Suprapubic skin (tissue), 3 donors: ENCODE results near the gene SLC39A6.

ENCODE experiments used
- CTCF ChIP-seq, 2 donors: fragments of 200-600 bp in 1 of 2; fragments of 450-650 bp in 1 of 2; sonication (generic) in 1 of 2; IDR thresholded peaks; one replicate each; pipeline ENCODE4 v1.5.1; 2016 to 2019; ENCODE audit warnings: antibody characterized with exemption in 2 of 2, mild to moderate bottlenecking in 1 of 2, moderate library complexity in 1 of 2
- POLR2A ChIP-seq, 2 donors: fragments of 450-650 bp; IDR thresholded peaks; one replicate each; pipeline ENCODE4 v1.6.1; 2017; ENCODE audit warnings: antibody characterized with exemption in 2 of 2, mild to moderate bottlenecking in 2 of 2, moderate library complexity in 2 of 2

- TF ChIP-seq CTCF (IDR thresholded peaks at IDR 0.05) = no peak
- no peak for TF ChIP-seq POLR2A (IDR thresholded peaks at IDR 0.05)
Measured at GRCh38 chr18:36142751-36143150, 13.6 kb upstream of the SLC39A6 start.
